Esophagus squamous epithelium (tissue), 4 donors: Measurements from ENCODE around the gene DNTT.

ENCODE experiments used
- CTCF ChIP-seq, 6 experiments: fragments of 450-650 bp in 4 of 6; fragments of 200-600 bp in 2 of 6; sonication (generic) in 2 of 6; IDR thresholded peaks; one replicate each; pipeline ENCODE4 v1.5.1; 2016 to 2019; ENCODE audit warnings: antibody characterized with exemption in 6 of 6, mild to moderate bottlenecking in 4 of 6, moderate library complexity in 4 of 6
- POLR2A ChIP-seq, 4 donors: fragments of 450-650 bp; IDR thresholded peaks; one replicate each; pipeline ENCODE4 v1.6.1; 2017; ENCODE audit warnings: antibody characterized with exemption in 4 of 4, mild to moderate bottlenecking in 4 of 4, moderate library complexity in 3 of 4

- TF ChIP-seq POLR2A (IDR thresholded peaks at IDR 0.05) (no peak), CTCF (IDR thresholded peaks at IDR 0.05) (no peak)
These were observed 48.3 kb downstream of the DNTT start for GRCh38 chr10:96352582-96352981.
